Measurements from ENCODE around the gene ARSG. TPM values are rescaled to one million over a fixed set of nuclear protein-coding genes. Genes with fewer than 3 reads are reported as not detected.
A peak's percentile ranks its signal among the peaks of the same experiment; 100 is the strongest.

The ARSG gene
- total and polyA plus RNA-seq, 2 experiments from 2014 or later, result 1.7 to 5.1 TPM

GRCh38 chr17:68458260-68459036 lies 167.2 kb downstream of the ARSG start:
- Mint-ChIP-seq H3K4me3 (peak overlapping the region; percentile 79), H3K9me3 (no peaks in the 10 kb centered on the region; the same call in 2 of the 3 replicates), H3K36me3 (ENCODE audit: low read depth) (no peaks in the 10 kb centered on the region), H3K27ac (no peak overlapping the region; the same call in 1 of the 2 replicates), H3K4me1 (peaks cover 62% of the 10 kb centered on the region), H3K27me3 (ENCODE audit: insufficient read depth, low read depth, poor library complexity) (peaks cover 10% of the 10 kb centered on the region)
- H3K27ac ChIP-seq (ENCODE audit: low read depth), result no peak overlapping the region
- H3K4me3 ChIP-seq, result peak overlapping the region; percentile 69
- peaks cover 54% of the 10 kb centered on the region for H3K4me1 ChIP-seq (ENCODE audit: insufficient read depth)
- H3K4me2 ChIP-seq, result peak overlapping the region; percentile 88
- no peaks in the 10 kb centered on the region for H3K36me3 ChIP-seq (ENCODE audit: insufficient read depth)
- no peak for DNase-seq (ENCODE audit: low spot score)
- H3K9me2 ChIP-seq (ENCODE audit: insufficient read depth), result no peaks in the 10 kb centered on the region
- ATAC-seq, result no peak
- TF ChIP-seq CTCF (conservative IDR thresholded peaks at IDR 0.05; ENCODE audit: low read depth in 2 of 2) (no peak), STAT1 (IDR thresholded peaks at IDR 0.05; ENCODE audit: unreplicated experiment) (no peak), POLR2AphosphoS5 (IDR thresholded peaks at IDR 0.05; ENCODE audit: low read depth) (no peak), JUNB (IDR thresholded peaks at IDR 0.05; ENCODE audit: unreplicated experiment) (no peak), ZNF114 (CRISPR knock-in tag; IDR thresholded peaks at IDR 0.05) (no peak), ZNF331 (CRISPR knock-in tag; IDR thresholded peaks at IDR 0.05; ENCODE audit: low read depth) (no peak), REST (IDR thresholded peaks at IDR 0.05; ENCODE audit: unreplicated experiment) (no peak), CREB1 (CRISPR knock-in tag; IDR thresholded peaks at IDR 0.05; ENCODE audit: low read depth) (no peak), NANOG (IDR thresholded peaks at IDR 0.05; ENCODE audit: borderline replicate concordance) (no peak), EZH2phosphoT487 (IDR thresholded peaks at IDR 0.05; ENCODE audit: unreplicated experiment) (no peak), EZH2 (IDR thresholded peaks at IDR 0.05; ENCODE audit: low read depth, unreplicated experiment) (no peak)
- TF ChIP-seq, protein P1, sequence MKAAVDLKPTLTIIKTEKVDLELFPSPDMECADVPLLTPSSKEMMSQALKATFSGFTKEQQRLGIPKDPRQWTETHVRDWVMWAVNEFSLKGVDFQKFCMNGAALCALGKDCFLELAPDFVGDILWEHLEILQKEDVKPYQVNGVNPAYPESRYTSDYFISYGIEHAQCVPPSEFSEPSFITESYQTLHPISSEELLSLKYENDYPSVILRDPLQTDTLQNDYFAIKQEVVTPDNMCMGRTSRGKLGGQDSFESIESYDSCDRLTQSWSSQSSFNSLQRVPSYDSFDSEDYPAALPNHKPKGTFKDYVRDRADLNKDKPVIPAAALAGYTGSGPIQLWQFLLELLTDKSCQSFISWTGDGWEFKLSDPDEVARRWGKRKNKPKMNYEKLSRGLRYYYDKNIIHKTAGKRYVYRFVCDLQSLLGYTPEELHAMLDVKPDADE (IDR thresholded peaks at IDR 0.05), result no peak
- TF ChIP-seq, protein P2, sequence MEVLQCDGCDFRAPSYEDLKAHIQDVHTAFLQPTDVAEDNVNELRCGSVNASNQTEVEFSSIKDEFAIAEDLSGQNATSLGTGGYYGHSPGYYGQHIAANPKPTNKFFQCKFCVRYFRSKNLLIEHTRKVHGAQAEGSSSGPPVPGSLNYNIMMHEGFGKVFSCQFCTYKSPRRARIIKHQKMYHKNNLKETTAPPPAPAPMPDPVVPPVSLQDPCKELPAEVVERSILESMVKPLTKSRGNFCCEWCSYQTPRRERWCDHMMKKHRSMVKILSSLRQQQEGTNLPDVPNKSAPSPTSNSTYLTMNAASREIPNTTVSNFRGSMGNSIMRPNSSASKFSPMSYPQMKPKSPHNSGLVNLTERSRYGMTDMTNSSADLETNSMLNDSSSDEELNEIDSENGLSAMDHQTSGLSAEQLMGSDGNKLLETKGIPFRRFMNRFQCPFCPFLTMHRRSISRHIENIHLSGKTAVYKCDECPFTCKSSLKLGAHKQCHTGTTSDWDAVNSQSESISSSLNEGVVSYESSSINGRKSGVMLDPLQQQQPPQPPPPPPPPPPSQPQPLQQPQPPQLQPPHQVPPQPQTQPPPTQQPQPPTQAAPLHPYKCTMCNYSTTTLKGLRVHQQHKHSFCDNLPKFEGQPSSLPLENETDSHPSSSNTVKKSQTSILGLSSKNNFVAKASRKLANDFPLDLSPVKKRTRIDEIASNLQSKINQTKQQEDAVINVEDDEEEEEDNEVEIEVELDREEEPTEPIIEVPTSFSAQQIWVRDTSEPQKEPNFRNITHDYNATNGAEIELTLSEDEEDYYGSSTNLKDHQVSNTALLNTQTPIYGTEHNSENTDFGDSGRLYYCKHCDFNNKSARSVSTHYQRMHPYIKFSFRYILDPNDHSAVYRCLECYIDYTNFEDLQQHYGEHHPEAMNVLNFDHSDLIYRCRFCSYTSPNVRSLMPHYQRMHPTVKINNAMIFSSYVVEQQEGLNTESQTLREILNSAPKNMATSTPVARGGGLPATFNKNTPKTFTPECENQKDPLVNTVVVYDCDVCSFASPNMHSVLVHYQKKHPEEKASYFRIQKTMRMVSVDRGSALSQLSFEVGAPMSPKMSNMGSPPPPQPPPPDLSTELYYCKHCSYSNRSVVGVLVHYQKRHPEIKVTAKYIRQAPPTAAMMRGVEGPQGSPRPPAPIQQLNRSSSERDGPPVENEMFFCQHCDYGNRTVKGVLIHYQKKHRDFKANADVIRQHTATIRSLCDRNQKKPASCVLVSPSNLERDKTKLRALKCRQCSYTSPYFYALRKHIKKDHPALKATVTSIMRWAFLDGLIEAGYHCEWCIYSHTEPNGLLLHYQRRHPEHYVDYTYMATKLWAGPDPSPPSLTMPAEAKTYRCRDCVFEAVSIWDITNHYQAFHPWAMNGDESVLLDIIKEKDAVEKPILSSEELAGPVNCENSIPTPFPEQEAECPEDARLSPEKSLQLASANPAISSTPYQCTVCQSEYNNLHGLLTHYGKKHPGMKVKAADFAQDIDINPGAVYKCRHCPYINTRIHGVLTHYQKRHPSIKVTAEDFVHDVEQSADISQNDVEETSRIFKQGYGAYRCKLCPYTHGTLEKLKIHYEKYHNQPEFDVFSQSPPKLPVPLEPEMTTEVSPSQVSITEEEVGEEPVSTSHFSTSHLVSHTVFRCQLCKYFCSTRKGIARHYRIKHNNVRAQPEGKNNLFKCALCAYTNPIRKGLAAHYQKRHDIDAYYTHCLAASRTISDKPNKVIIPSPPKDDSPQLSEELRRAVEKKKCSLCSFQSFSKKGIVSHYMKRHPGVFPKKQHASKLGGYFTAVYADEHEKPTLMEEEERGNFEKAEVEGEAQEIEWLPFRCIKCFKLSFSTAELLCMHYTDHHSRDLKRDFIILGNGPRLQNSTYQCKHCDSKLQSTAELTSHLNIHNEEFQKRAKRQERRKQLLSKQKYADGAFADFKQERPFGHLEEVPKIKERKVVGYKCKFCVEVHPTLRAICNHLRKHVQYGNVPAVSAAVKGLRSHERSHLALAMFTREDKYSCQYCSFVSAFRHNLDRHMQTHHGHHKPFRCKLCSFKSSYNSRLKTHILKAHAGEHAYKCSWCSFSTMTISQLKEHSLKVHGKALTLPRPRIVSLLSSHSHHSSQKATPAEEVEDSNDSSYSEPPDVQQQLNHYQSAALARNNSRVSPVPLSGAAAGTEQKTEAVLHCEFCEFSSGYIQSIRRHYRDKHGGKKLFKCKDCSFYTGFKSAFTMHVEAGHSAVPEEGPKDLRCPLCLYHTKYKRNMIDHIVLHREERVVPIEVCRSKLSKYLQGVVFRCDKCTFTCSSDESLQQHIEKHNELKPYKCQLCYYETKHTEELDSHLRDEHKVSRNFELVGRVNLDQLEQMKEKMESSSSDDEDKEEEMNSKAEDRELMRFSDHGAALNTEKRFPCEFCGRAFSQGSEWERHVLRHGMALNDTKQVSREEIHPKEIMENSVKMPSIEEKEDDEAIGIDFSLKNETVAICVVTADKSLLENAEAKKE (CRISPR knock-in tag; IDR thresholded peaks at IDR 0.05), result no peak
- H3K27me3 ChIP-seq (ENCODE audit: insufficient read depth), result peaks cover 7% of the 10 kb centered on the region; the same call in 1 of the 2 replicates
- H4K20me1 ChIP-seq (replicated peaks; ENCODE audit: insufficient read depth), result no peaks in the 10 kb centered on the region
- H3F3A ChIP-seq (replicated peaks; ENCODE audit: low read depth), result peaks cover 4% of the 10 kb centered on the region; the same call in 1 of the 2 replicates
- H3K79me2 ChIP-seq (replicated peaks; ENCODE audit: insufficient read depth), result no peaks in the 10 kb centered on the region
- H2AFZ ChIP-seq, result peak overlapping the region; percentile 86
